ENCODE data around the gene FATE1. TPM values are rescaled to one million over a fixed set of nuclear protein-coding genes. Genes with fewer than 3 reads are reported as not detected.

FATE1 gene, protein sequence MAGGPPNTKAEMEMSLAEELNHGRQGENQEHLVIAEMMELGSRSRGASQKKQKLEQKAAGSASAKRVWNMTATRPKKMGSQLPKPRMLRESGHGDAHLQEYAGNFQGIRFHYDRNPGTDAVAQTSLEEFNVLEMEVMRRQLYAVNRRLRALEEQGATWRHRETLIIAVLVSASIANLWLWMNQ
- total RNA-seq (1.2 TPM), polyA plus RNA-seq (ENCODE audit: insufficient read depth in 1 of 8, insufficient read length in 8 of 8, low replicate concordance in 1 of 8) (1 to 10 TPM; 1.2 to 3.7 (median 1.9) TPM)
- long read RNA-seq, donor 1, partial matches to known transcripts = 0 of 1 reads
- long read RNA-seq, donor 1, other reads (novel, unspliced or antisense) = 0 of 1 reads
- long read RNA-seq, donor 2 = 0 reads
- long read RNA-seq, donor 3 = 0 reads
- long read RNA-seq, donor 4, partial matches to known transcripts = 0 of 1 reads
- long read RNA-seq, donor 4, other reads (novel, unspliced or antisense) = 0 of 1 reads
- long read RNA-seq, donor 5, partial matches to known transcripts = 0 of 1 reads
- long read RNA-seq, donor 5, other reads (novel, unspliced or antisense) = 0 of 1 reads
- long read RNA-seq, donor 6, partial matches to known transcripts = 0 of 1 reads
- long read RNA-seq, donor 6, other reads (novel, unspliced or antisense) = 0 of 1 reads
- long read RNA-seq, donor 7 = 0 reads
- long read RNA-seq, donor 8 = 0 reads
- long read RNA-seq, donor 9, partial matches to known transcripts = 0 of 1 reads
- long read RNA-seq, donor 9, other reads (novel, unspliced or antisense) = 0 of 1 reads
- long read RNA-seq, donor 10, partial matches to known transcripts = 0 of 1 reads
- long read RNA-seq, donor 10, other reads (novel, unspliced or antisense) = 0 of 1 reads
- long read RNA-seq, donor 11 = 0 reads

GRCh38 chrX:151715752-151716151, at the start of gene FATE1:
Gene FATE1 (plus strand): TSS chrX:151716035. CDS start chrX:151716120, 85 bp downstream.
- Histone ChIP-seq H3K36me3 (ENCODE audit: control insufficient read depth, insufficient read depth, low read length) (no peaks in the 10 kb centered on the region), H3K27ac (ENCODE audit: low read length) (no peak within 1 kb of the TSS), H3K4me3 (ENCODE audit: low read length) (no peak within 1 kb of the TSS), H3K4me1 (ENCODE audit: control insufficient read depth, insufficient read depth, low read length) (peaks cover 40% of the 10 kb centered on the region), H3K9me3 (replicated peaks; ENCODE audit: control insufficient read depth, low read depth, low read length) (no peaks in the 10 kb centered on the region), H3K27me3 (ENCODE audit: control insufficient read depth, insufficient read depth, low read length) (peaks cover 23% of the 10 kb centered on the region)
- WGBS (ENCODE audit: insufficient coverage) = no CpG with 5 or more reads among the region's 3 CpGs
- DNase-seq = no peak

DNA sequence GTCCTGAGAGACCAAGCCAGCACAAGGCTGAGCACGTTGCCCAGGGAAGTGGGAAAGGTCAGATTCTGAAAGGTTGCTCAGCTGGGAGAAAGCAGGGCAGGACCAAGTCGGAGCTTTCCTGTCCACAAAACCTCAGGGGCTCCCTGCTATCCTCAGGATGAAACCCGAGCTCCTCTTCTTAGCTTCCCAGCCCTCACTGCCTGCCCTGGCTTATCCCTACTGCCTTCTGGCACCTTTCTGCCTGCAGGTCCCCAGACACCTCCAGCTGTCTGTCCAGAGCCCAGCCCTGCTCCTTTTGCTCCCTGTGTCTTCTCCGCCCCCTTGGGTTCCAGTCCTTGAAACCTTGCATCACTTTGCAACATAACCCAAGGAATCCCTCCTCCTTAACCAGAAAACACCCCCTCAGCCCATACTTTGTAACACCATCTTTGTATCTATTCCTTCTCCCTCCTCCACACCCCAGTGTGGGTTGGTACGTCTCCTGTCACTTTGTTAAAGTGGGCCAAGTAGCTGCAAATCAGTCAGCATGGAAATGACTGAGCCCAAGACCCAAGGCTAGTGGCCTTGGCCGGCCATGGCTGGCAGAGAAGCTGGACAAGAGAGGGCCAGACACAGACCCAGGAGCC, 40.6 kb upstream of the FATE1 start:
- H3K36me3 ChIP-seq (ENCODE audit: control insufficient read depth, insufficient read depth, low read length) = no peaks in the 10 kb centered on the region
- 49% methylated on average over 5 of the region's 6 CpGs for WGBS (ENCODE audit: insufficient coverage)
- no peaks in the 10 kb centered on the region for H3K9me3 ChIP-seq (replicated peaks; ENCODE audit: control insufficient read depth, low read depth, low read length)
- no peak overlapping the region for H3K27ac ChIP-seq (ENCODE audit: low read length)
- no peak overlapping the region for H3K4me3 ChIP-seq (ENCODE audit: low read length)
- H3K4me1 ChIP-seq (ENCODE audit: control insufficient read depth, insufficient read depth, low read length) = no peaks in the 10 kb centered on the region
- peaks cover 20% of the 10 kb centered on the region for H3K27me3 ChIP-seq (ENCODE audit: control insufficient read depth, insufficient read depth, low read length)
- DNase-seq = no peak

GRCh38 chrX:151676196-151676595, 39.6 kb upstream of the FATE1 start:
- H3K27me3 ChIP-seq (ENCODE audit: control insufficient read depth, insufficient read depth, low read length) = peaks cover 22% of the 10 kb centered on the region
- H3K36me3 ChIP-seq (ENCODE audit: control insufficient read depth, insufficient read depth, low read length) = no peaks in the 10 kb centered on the region
- H3K27ac ChIP-seq (ENCODE audit: low read length) = no peak overlapping the region
- no peaks in the 10 kb centered on the region for H3K9me3 ChIP-seq (replicated peaks; ENCODE audit: control insufficient read depth, low read depth, low read length)
- WGBS (ENCODE audit: insufficient coverage) = 24% methylated on average over 2 of the region's 4 CpGs
- no peak for DNase-seq
- no peaks in the 10 kb centered on the region for H3K4me1 ChIP-seq (ENCODE audit: control insufficient read depth, insufficient read depth, low read length)
- H3K4me3 ChIP-seq (ENCODE audit: low read length) = no peak overlapping the region

DNA sequence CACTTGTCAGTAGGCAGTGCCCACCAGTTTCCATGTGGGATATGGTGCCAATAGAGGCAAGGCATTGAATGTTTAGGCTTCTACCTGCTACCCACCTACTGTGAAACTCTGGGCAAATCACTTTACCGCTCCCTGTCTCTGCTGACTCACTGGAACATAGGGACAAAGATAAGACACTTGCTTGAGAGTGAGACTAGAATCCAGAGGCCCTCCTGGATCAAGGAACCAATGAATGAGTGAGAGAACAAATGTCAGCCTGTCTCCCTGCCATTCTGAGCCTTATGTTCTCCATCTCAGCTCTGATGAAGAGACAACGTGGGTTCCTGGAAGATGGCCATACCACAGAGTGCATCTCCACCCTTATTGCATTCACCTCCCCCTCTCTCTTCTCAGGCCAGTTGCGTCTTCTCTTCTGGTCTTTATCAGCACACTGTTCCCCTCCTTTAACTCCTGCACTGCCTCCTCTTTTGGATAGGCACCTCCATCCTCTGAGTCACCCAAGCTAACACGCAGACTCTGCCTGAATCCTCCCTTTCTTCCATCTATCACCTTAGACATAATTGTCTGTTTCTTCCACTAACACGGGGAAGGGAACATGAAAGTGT, 35.9 kb upstream of the FATE1 start:
- no peak for DNase-seq
- Histone ChIP-seq H3K27me3 (ENCODE audit: control insufficient read depth, insufficient read depth, low read length) (peaks cover 20% of the 10 kb centered on the region), H3K4me3 (ENCODE audit: low read length) (no peak overlapping the region), H3K36me3 (ENCODE audit: control insufficient read depth, insufficient read depth, low read length) (no peaks in the 10 kb centered on the region), H3K4me1 (ENCODE audit: control insufficient read depth, insufficient read depth, low read length) (no peaks in the 10 kb centered on the region), H3K9me3 (replicated peaks; ENCODE audit: control insufficient read depth, low read depth, low read length) (no peaks in the 10 kb centered on the region), H3K27ac (ENCODE audit: low read length) (no peak overlapping the region)
- 55% methylated on average over 2 of the region's 5 CpGs for WGBS (ENCODE audit: insufficient coverage)

GRCh38 chrX:151680805-151681204, 35.0 kb upstream of the FATE1 start:
- no peaks in the 10 kb centered on the region for H3K36me3 ChIP-seq (ENCODE audit: control insufficient read depth, insufficient read depth, low read length)
- H3K4me3 ChIP-seq (ENCODE audit: low read length) = no peak overlapping the region
- peaks cover 13% of the 10 kb centered on the region for H3K27me3 ChIP-seq (ENCODE audit: control insufficient read depth, insufficient read depth, low read length)
- no peak for DNase-seq
- H3K27ac ChIP-seq (ENCODE audit: low read length) = no peak overlapping the region
- 37% methylated on average over 3 of the region's 4 CpGs for WGBS (ENCODE audit: insufficient coverage)
- no peaks in the 10 kb centered on the region for H3K9me3 ChIP-seq (replicated peaks; ENCODE audit: control insufficient read depth, low read depth, low read length)
- no peaks in the 10 kb centered on the region for H3K4me1 ChIP-seq (ENCODE audit: control insufficient read depth, insufficient read depth, low read length)

- H3K9me3 ChIP-seq (replicated peaks; ENCODE audit: control insufficient read depth, low read depth, low read length) = no peaks in the 10 kb centered on the region
- no peak for DNase-seq
- no peak overlapping the region for H3K27ac ChIP-seq (ENCODE audit: low read length)
- H3K4me1 ChIP-seq (ENCODE audit: control insufficient read depth, insufficient read depth, low read length) = no peaks in the 10 kb centered on the region
- no peaks in the 10 kb centered on the region for H3K36me3 ChIP-seq (ENCODE audit: control insufficient read depth, insufficient read depth, low read length)
- no peak overlapping the region for H3K4me3 ChIP-seq (ENCODE audit: low read length)
- peaks cover 4% of the 10 kb centered on the region for H3K27me3 ChIP-seq (ENCODE audit: control insufficient read depth, insufficient read depth, low read length)
Observed at GRCh38 chrX:151687635-151688034, 28.2 kb upstream of the FATE1 start.

DNA sequence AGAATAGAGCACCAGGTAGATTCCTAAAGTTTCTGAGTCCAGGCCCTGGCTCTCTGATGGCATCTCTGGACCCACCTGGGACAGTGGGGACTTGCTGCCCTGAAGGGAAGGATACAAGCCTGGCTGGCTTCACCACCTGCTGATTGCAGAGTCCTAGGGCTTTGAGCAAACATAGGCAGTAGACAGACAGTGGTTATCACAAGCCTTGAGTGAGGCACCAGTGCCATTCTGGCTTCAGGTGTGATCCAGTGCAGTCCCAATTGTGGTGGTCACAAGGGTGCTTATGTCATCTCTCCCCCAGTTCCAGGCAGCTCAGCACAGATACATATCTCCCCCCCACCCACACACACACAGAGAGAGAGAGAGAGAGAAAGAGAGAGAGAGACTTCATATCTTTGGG, 27.1 kb upstream of the FATE1 start:
- Histone ChIP-seq H3K27me3 (ENCODE audit: control insufficient read depth, insufficient read depth, low read length) (peaks cover 5% of the 10 kb centered on the region), H3K4me3 (ENCODE audit: low read length) (no peak overlapping the region), H3K36me3 (ENCODE audit: control insufficient read depth, insufficient read depth, low read length) (no peaks in the 10 kb centered on the region), H3K27ac (ENCODE audit: low read length) (no peak overlapping the region), H3K9me3 (replicated peaks; ENCODE audit: control insufficient read depth, low read depth, low read length) (no peaks in the 10 kb centered on the region), H3K4me1 (ENCODE audit: control insufficient read depth, insufficient read depth, low read length) (no peaks in the 10 kb centered on the region)
- no peak for DNase-seq

- H3K4me3 ChIP-seq (ENCODE audit: low read length) = no peak overlapping the region
- no peaks in the 10 kb centered on the region for H3K36me3 ChIP-seq (ENCODE audit: control insufficient read depth, insufficient read depth, low read length)
- DNase-seq = no peak
- H3K27ac ChIP-seq (ENCODE audit: low read length) = no peak overlapping the region
- H3K9me3 ChIP-seq (replicated peaks; ENCODE audit: control insufficient read depth, low read depth, low read length) = no peaks in the 10 kb centered on the region
- H3K27me3 ChIP-seq (ENCODE audit: control insufficient read depth, insufficient read depth, low read length) = peaks cover 12% of the 10 kb centered on the region
- H3K4me1 ChIP-seq (ENCODE audit: control insufficient read depth, insufficient read depth, low read length) = peaks cover 13% of the 10 kb centered on the region
- WGBS (ENCODE audit: insufficient coverage) = 70% methylated on average over 4 of the region's 6 CpGs
Observed at GRCh38 chrX:151692825-151693224, 23.0 kb upstream of the FATE1 start.

DNA sequence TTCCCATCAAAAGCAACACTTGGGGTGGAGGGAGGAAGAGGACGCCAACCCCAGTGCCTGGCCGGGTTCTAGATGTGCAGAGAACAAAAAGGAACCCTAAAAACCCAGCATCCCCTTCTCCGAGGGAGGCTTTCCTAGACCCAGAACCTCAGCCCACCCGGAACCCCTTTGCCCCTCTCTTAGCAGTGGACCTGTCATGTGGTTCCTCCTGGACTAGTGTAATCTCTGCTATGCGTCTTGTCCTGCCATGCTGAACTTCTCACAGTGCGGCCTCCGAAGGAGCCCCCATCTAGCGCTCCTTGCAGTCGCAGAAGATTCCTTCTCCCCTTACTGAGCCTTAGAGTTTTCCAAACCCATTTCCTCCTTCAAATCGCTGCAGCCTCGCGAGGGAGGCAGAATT, 21.7 kb upstream of the FATE1 start:
- Histone ChIP-seq H3K4me1 (ENCODE audit: control insufficient read depth, insufficient read depth, low read length) (peaks cover 20% of the 10 kb centered on the region), H3K36me3 (ENCODE audit: control insufficient read depth, insufficient read depth, low read length) (peaks cover 4% of the 10 kb centered on the region), H3K4me3 (ENCODE audit: low read length) (no peak overlapping the region), H3K27me3 (ENCODE audit: control insufficient read depth, insufficient read depth, low read length) (peaks cover 16% of the 10 kb centered on the region), H3K27ac (ENCODE audit: low read length) (no peak overlapping the region), H3K9me3 (replicated peaks; ENCODE audit: control insufficient read depth, low read depth, low read length) (no peaks in the 10 kb centered on the region)
- WGBS (ENCODE audit: insufficient coverage) = 82% methylated on average over 7 of the region's 12 CpGs
- DNase-seq = no peak

Data from muscle of leg (tissue), 16 donors.